HCT116 (cell line): ENCODE results near the gene EVPLL. TPM values are rescaled to one million over a fixed set of nuclear protein-coding genes. Genes with fewer than 3 reads are reported as not detected.

Source experiments
- ATAC-seq: fragments of 200-7000 bp; cut with Tn5 transposase; 2 replicates; pipeline ENCODE4 v1.9.1; 2020; ENCODE audit warnings: mild to moderate bottlenecking, moderate library complexity
- BruUV-seq: library from RNA; stranded (reverse); fragments of 400-500 nt; replicated peaks from 2 replicates; lab custom pipeline; 2021; lab: Mats Ljungman, UMichigan
- CTCF ChIA-PET: fragments of 300-600 bp; sonication (Branson Sonifier 250); formaldehyde crosslinking; loops from one replicate; lab custom pipeline; 2021; ENCODE audit warnings: antibody characterized with exemption; lab: Charles Lee
- POLR2A ChIA-PET: fragments of 300-600, 350-600 bp; sonication (Branson Sonifier 250); formaldehyde crosslinking; loops from one replicate; lab custom pipeline; 2021; ENCODE audit warnings: antibody characterized with exemption; lab: Charles Lee
- RAD21 ChIA-PET, 2 experiments: fragments of 300-600 bp; sonication (Branson Sonifier 250); formaldehyde crosslinking; loops; one replicate each; lab custom pipeline; 2023; ENCODE audit warnings: low total read pairs in 2 of 2; ENCODE audit not compliant: uncharacterized antibody in 2 of 2, unreplicated experiment in 2 of 2, low non-redundant PET in 1 of 2; lab: Charles Lee
- DNase-seq: peaks from one replicate; pipeline ENCODE4 v3.0.0-alpha.2; 2010; ENCODE audit warnings: low read depth, low spot score
- H2AFZ ChIP-seq: fragments of 200-600 bp; shearing (Covaris generic), sonication (generic); 2 replicates; pipeline ENCODE4 v1.6.1; 2017; ENCODE audit warnings: low read depth, mixed run types, mixed read lengths, antibody characterized with exemption, low read length; ENCODE audit not compliant: poor library complexity, severe bottlenecking
- H3K27ac ChIP-seq: 2 replicates; pipeline ENCODE4 v1.5.1; 2012; ENCODE audit warnings: low read depth, low read length
- H3K27me3 ChIP-seq: fragments of 200-600 bp; sonication (generic); 2 replicates; pipeline ENCODE4 v1.6.1; 2016; ENCODE audit warnings: mixed run types, low read length, mixed read lengths; ENCODE audit not compliant: insufficient read depth
- H3K36me3 ChIP-seq, 2 experiments: fragments of 200-500 bp in 1 of 2; fragments of 200-600 bp in 1 of 2; sonication (Bioruptor generic) in 1 of 2; sonication (generic) in 1 of 2; 2 replicates each; pipeline versions ENCODE4 v1.5.1 to v1.6.1; 2014 to 2016; ENCODE audit warnings: low read length in 2 of 2, inconsistent platforms in 1 of 2, mixed read lengths in 1 of 2, mixed run types in 1 of 2; ENCODE audit not compliant: insufficient read depth in 2 of 2, control insufficient read depth in 1 of 2
- H3K4me1 ChIP-seq, 2 experiments: fragments of 200-600 bp in 1 of 2; sonication (generic) in 1 of 2; 2 replicates each; pipeline versions ENCODE4 v1.5.1 to v1.6.1; 2012 to 2017; ENCODE audit warnings: low read length in 2 of 2, inconsistent platforms in 1 of 2, mild to moderate bottlenecking in 1 of 2, mixed read lengths in 1 of 2, mixed run types in 1 of 2, moderate library complexity in 1 of 2; ENCODE audit not compliant: insufficient read depth in 2 of 2, control insufficient read depth in 1 of 2
- H3K4me2 ChIP-seq: fragments of 200-600 bp; sonication (generic); 2 replicates; pipeline ENCODE4 v1.6.1; 2017; ENCODE audit warnings: mixed run types, low read length, mixed read lengths
- H3K4me3 ChIP-seq, 2 experiments: fragments of 200-600 bp in 1 of 2; sonication (generic) in 1 of 2; replicated peaks in 1 of 2; 2 replicates each; pipeline ENCODE4 v1.5.1; 2011 to 2016; ENCODE audit warnings: low read length in 2 of 2, control low read depth in 1 of 2, low read depth in 1 of 2, mild to moderate bottlenecking in 1 of 2, mixed read lengths in 1 of 2, mixed run types in 1 of 2
- H3K79me2 ChIP-seq: fragments of 200-600 bp; sonication (generic); 2 replicates; pipeline ENCODE4 v1.6.1; 2017; ENCODE audit warnings: mild to moderate bottlenecking, mixed run types, low read length, moderate library complexity, mixed read lengths; ENCODE audit not compliant: insufficient read depth
- H3K9ac ChIP-seq: fragments of 200-600 bp; sonication (generic); 2 replicates; pipeline ENCODE4 v1.6.1; 2016; ENCODE audit warnings: low read length, mixed read lengths
- H3K9me2 ChIP-seq: fragments of 200-600 bp; sonication (generic), shearing (Covaris generic); 2 replicates; pipeline ENCODE4 v1.6.1; 2017; ENCODE audit warnings: mixed run types, mild to moderate bottlenecking, moderate library complexity; ENCODE audit not compliant: insufficient read depth
- H3K9me3 ChIP-seq, 2 experiments: fragments of 200-500 bp in 1 of 2; fragments of 200-600 bp in 1 of 2; sonication (Bioruptor generic) in 1 of 2; sonication (generic) in 1 of 2; 2 replicates each; pipeline ENCODE4 v1.6.1; 2014 to 2017; ENCODE audit warnings: low read length in 2 of 2, mixed read lengths in 2 of 2, inconsistent platforms in 1 of 2, low read depth in 1 of 2, mild to moderate bottlenecking in 1 of 2, mixed run types in 1 of 2, moderate library complexity in 1 of 2; ENCODE audit not compliant: control insufficient read depth in 1 of 2, insufficient read depth in 1 of 2
- H4K20me1 ChIP-seq: fragments of 200-600 bp; sonication (generic), shearing (Covaris generic); 2 replicates; pipeline ENCODE4 v1.6.1; 2017; ENCODE audit warnings: mixed run types, mild to moderate bottlenecking, moderate library complexity; ENCODE audit not compliant: insufficient read depth
- ATF3 ChIP-seq: IDR thresholded peaks from 2 replicates; pipeline ENCODE4 v1.6.1; 2012
- CEBPB ChIP-seq: IDR thresholded peaks from 2 replicates; pipeline ENCODE4 v1.6.1; 2012; ENCODE audit warnings: low read depth
- EGR1 ChIP-seq: IDR thresholded peaks from 2 replicates; pipeline ENCODE4 v1.6.1; 2012; ENCODE audit warnings: low read depth
- ELF1 ChIP-seq: IDR thresholded peaks from 2 replicates; pipeline ENCODE4 v1.6.1; 2012; ENCODE audit warnings: low read depth, borderline replicate concordance
- EZH2 ChIP-seq: fragments of 200-600 bp; sonication (generic); IDR thresholded peaks from 2 replicates; pipeline ENCODE4 v1.6.1; 2017; ENCODE audit warnings: antibody characterized with exemption, mixed run types
- EZH2phosphoT487 ChIP-seq: fragments of 200-600 bp; IDR thresholded peaks from 2 replicates; pipeline ENCODE4 v1.6.1; 2018; ENCODE audit warnings: antibody characterized with exemption, borderline replicate concordance
- FOSL1 ChIP-seq: IDR thresholded peaks from 2 replicates; pipeline ENCODE4 v1.6.1; 2012; ENCODE audit warnings: low read depth
- POLR2A ChIP-seq: IDR thresholded peaks from 2 replicates; pipeline ENCODE4 v1.7.0; 2011; ENCODE audit warnings: borderline replicate concordance; ENCODE audit not compliant: insufficient read depth, insufficient read length; ENCODE audit errors: extremely low read depth
- POLR2AphosphoS5 ChIP-seq: IDR thresholded peaks from 2 replicates; pipeline ENCODE4 v1.6.1; 2011; ENCODE audit warnings: mild to moderate bottlenecking, low read depth, low read length, moderate library complexity
- SP1 ChIP-seq: IDR thresholded peaks from 2 replicates; pipeline ENCODE4 v1.6.1; 2012; ENCODE audit warnings: low read depth
- YY1 ChIP-seq: IDR thresholded peaks from 2 replicates; pipeline ENCODE4 v1.6.1; 2011; ENCODE audit warnings: low read length, low read depth, moderate library complexity, mild to moderate bottlenecking; ENCODE audit not compliant: insufficient replicate concordance; ENCODE audit errors: extremely low read depth
- ZBTB33 ChIP-seq: IDR thresholded peaks from 2 replicates; pipeline ENCODE4 v1.6.1; 2011; ENCODE audit warnings: mild to moderate bottlenecking, low read length, moderate library complexity; ENCODE audit not compliant: insufficient replicate concordance; ENCODE audit errors: extremely low read depth
- ZFX ChIP-seq: fragments of 450-650 bp; IDR thresholded peaks from 2 replicates; pipeline ENCODE4 v1.6.1; 2017
- ZNF274 ChIP-seq: fragments of 200-500 bp; sonication (Bioruptor generic); IDR thresholded peaks from 2 replicates; pipeline ENCODE4 v1.6.1; 2014; ENCODE audit warnings: mild to moderate bottlenecking, low read depth, low read length, inconsistent platforms
- intact Hi-C: fragments of 100-400 bp; cut with micrococcal nuclease; formaldehyde crosslinking; loops from 2 replicates; pipeline ENCODE4 v1.10.0; 2022
- total RNA-seq: library from RNA; stranded (reverse); gene quantifications from one replicate; pipeline ENCODE4 v1.2.1, GENCODE V29; 2021; ENCODE audit not compliant: unreplicated experiment

EVPLL gene
- total RNA-seq, 1 experiment from 2014 or later, result not detected

GRCh38 chr17:18356624-18357023 lies 21.0 kb upstream of the EVPLL start:
- Histone ChIP-seq H3K4me2 (no peak overlapping the region), H3K36me3 (peaks cover 7 to 12% of the 10 kb centered on the region in 2 experiments; a peak in 3 of 4 replicates), H3K9ac (no peak overlapping the region), H3K4me1 (no peaks in the 10 kb centered on the region; a peak in 1 of 4 replicates), H3K79me2 (peaks cover 27% of the 10 kb centered on the region), H3K4me3 (no peak overlapping the region), H4K20me1 (no peaks in the 10 kb centered on the region), H3K27ac (no peak overlapping the region), H2AFZ (no peak overlapping the region), H3K9me2 (no peaks in the 10 kb centered on the region), H3K27me3 (no peaks in the 10 kb centered on the region), H3K9me3 (no peaks in the 10 kb centered on the region)
- intact Hi-C loops, result no loop called here
- POLR2A ChIA-PET, result no interaction called here
- DNase-seq (no peak), ATAC-seq (no peak)
- no TSS peak for BruUV-seq
- RAD21 ChIA-PET, result no interaction called here
- CTCF ChIA-PET, result no interaction called here
- TF ChIP-seq ZBTB33 (no peak), EZH2 (no peak), ZNF274 (no peak), SP1 (no peak), EGR1 (no peak), CEBPB (no peak)

GRCh38 chr17:18360518-18360917 lies 17.1 kb upstream of the EVPLL start:
- Histone ChIP-seq H3K27ac (no peak overlapping the region), H4K20me1 (no peaks in the 10 kb centered on the region), H3K79me2 (peaks cover 42% of the 10 kb centered on the region), H2AFZ (no peak overlapping the region), H3K4me3 (no peak overlapping the region), H3K9me3 (no peaks in the 10 kb centered on the region)
- ChIA-PET RAD21 (interaction anchor here in 1 of 2 experiments (0.7 kb wide), 1 partner anchor 100 kb away, joined by 4 read pairs; the partner anchor contains the start of gene MIEF2), POLR2A (no interaction called here), CTCF (no interaction called here)
- BruUV-seq, result no TSS peak
- ATAC-seq, result no peak
- no peak for TF ChIP-seq ELF1
- no peak for TF ChIP-seq ATF3
- no peak for TF ChIP-seq POLR2AphosphoS5
- TF ChIP-seq ZFX, result no peak
- TF ChIP-seq EZH2phosphoT487, result no peak
- no peak for TF ChIP-seq CEBPB
- no peak for TF ChIP-seq FOSL1
- no peak for TF ChIP-seq POLR2A
- no peak for TF ChIP-seq YY1
- TF ChIP-seq, all 23 proteins: peak for 0
- Histone ChIP-seq H3K27me3 (no peaks in the 10 kb centered on the region), H3K9ac (no peak overlapping the region), H3K4me2 (no peak overlapping the region), H3K4me1 (peaks cover 8 to 10% of the 10 kb centered on the region in 2 experiments), H3K36me3 (peaks cover 3 to 7% of the 10 kb centered on the region in 2 experiments; a peak in 2 of 4 replicates), H3K9me2 (no peaks in the 10 kb centered on the region)
- no peak for DNase-seq
- intact Hi-C loops, result no loop called here
